H1 (cell line): ENCODE results near the gene LAIR1. TPM values are rescaled to one million over a fixed set of nuclear protein-coding genes. Genes with fewer than 3 reads are reported as not detected.

ENCODE experiments used
- BCL11A ChIP-seq, 2 experiments: IDR thresholded peaks; one replicate each; pipeline ENCODE4 v1.6.1; 2011; ENCODE audit warnings: low read depth in 2 of 2, low read length in 2 of 2, mild to moderate bottlenecking in 2 of 2
- CEBPB ChIP-seq: IDR thresholded peaks from 2 replicates; pipeline ENCODE4 v1.6.1; 2012; ENCODE audit warnings: low read depth, low read length
- JUND ChIP-seq: IDR thresholded peaks from 2 replicates; pipeline ENCODE4 v1.6.1; 2011; ENCODE audit warnings: mild to moderate bottlenecking, improper control_type of control experiment, low read length
- KDM1A ChIP-seq: fragments of 200-600, 300-600 bp; sonication (generic); IDR thresholded peaks from 2 replicates; pipeline ENCODE4 v1.7.1; 2016; ENCODE audit warnings: mild to moderate bottlenecking, low read length, borderline replicate concordance
- MAFK ChIP-seq: IDR thresholded peaks from 2 replicates; pipeline ENCODE4 v1.6.1; 2012; ENCODE audit warnings: low read depth, mild to moderate bottlenecking, improper control_type of control experiment, low read length
- NRF1 ChIP-seq: IDR thresholded peaks from 2 replicates; pipeline ENCODE4 v1.6.1; 2011; ENCODE audit warnings: mild to moderate bottlenecking, low read depth, low read length, improper control_type of control experiment
- RAD21 ChIP-seq, 2 experiments: IDR thresholded peaks in 1 of 2; conservative IDR thresholded peaks in 1 of 2; 2 replicates each; pipeline ENCODE4 v1.6.1; 2011; ENCODE audit warnings: low read depth in 2 of 2, low read length in 2 of 2, improper control_type of control experiment in 1 of 2, inconsistent platforms in 1 of 2, mild to moderate bottlenecking in 1 of 2, moderate library complexity in 1 of 2
- SRF ChIP-seq: IDR thresholded peaks from 2 replicates; pipeline ENCODE4 v1.6.1; 2011; ENCODE audit warnings: mild to moderate bottlenecking, low read depth, low read length, moderate library complexity
- TCF12 ChIP-seq: IDR thresholded peaks from 2 replicates; pipeline ENCODE4 v1.6.1; 2011; ENCODE audit warnings: low read depth, mild to moderate bottlenecking, low read length
- polyA plus RNA-seq, 7 experiments: library from polyadenylated mRNA; depleted of rRNA in 3 of 7; stranded (reverse) in 5 of 7; unstranded in 2 of 7; fragments of >200 nt in 5 of 7; fragments of 200-250 nt in 2 of 7; gene quantifications; 1 replicate in 5 of 7; 2 replicates in 1 of 7; 4 replicates in 1 of 7; pipeline versions ENCODE4 v1.2.1 to v1.2.3, GENCODE V29; 2011 to 2013; ENCODE audit warnings: missing spikeins in 2 of 7, mixed read lengths in 2 of 7
- total RNA-seq: library from RNA; stranded (reverse); fragmentation: NEBNext Ultra II Directional; extraction: Animal tissue kit (Norgen Biotek cat#: 25700); gene quantifications from 2 replicates; pipeline ENCODE4 v1.2.1, GENCODE V29; 2021

The LAIR1 gene
- total and polyA plus RNA-seq, 2 of the 8 experiments (the other 6 are each of a cell fraction or from before 2014, with no cell fraction given), result 0.18 TPM; not detected in 1

GRCh38 chr19:54390942-54391577 is 26.3 kb upstream of the LAIR1 start (continued):
- TF ChIP-seq NRF1 (no peak), TCF12 (no peak), MAFK (no peak), CEBPB (no peak), JUND (no peak), BCL11A (IDR thresholded peaks at IDR 0.05; ENCODE audit: low read depth in 2 of 2, low read length in 2 of 2) (no peak), SRF (no peak), KDM1A (no peak), RAD21 (IDR thresholded peaks at IDR 0.05 in 1 of 2, conservative IDR thresholded peaks at IDR 0.05 in 1 of 2; ENCODE audit: low read depth in 2 of 2, low read length in 2 of 2) (peak; percentile 80 to 85)
